ENCODE data around the gene GPR137. TPM values are rescaled to one million over a fixed set of nuclear protein-coding genes. Genes with fewer than 3 reads are reported as not detected.

Gene GPR137
- polyA plus RNA-seq, 3 donors, result 44.0 to 46.2 (median 45.3) TPM

GRCh38 chr11:64338716-64339115 is 53.1 kb downstream of the GPR137 start:
- no peak for DNase-seq

Other genes with a start within 250 kb of the GPR137 start
- gene FLRT1, start 249.9 kb upstream of the GPR137 start, polyA plus RNA-seq (ENCODE audit: insufficient read length in 3 of 3), result 1 to 10 TPM; 3.3 to 4.0 (median 3.4) TPM
- 10 to 100 TPM; 15.2 to 18.9 (median 16.1) TPM for gene MACROD1, start 119.7 kb upstream of the GPR137 start, polyA plus RNA-seq (ENCODE audit: insufficient read length in 3 of 3)
- gene STIP1, start 99.7 kb upstream of the GPR137 start, polyA plus RNA-seq (ENCODE audit: insufficient read length in 3 of 3), result 100 to 1,000 TPM; 165 to 203 (median 189) TPM
- gene FERMT3, start 79.1 kb upstream of the GPR137 start, polyA plus RNA-seq (ENCODE audit: insufficient read length in 3 of 3), result 1 to 10 TPM; 4.7 to 7.5 (median 5.9) TPM
- gene TRPT1, start 59.7 kb upstream of the GPR137 start, polyA plus RNA-seq (ENCODE audit: insufficient read length in 3 of 3), result 10 to 100 TPM; 50.9 to 53.4 (median 51.8) TPM
- 10 to 100 TPM; 27.9 to 34.4 (median 30.1) TPM for gene NUDT22, start 59.6 kb upstream of the GPR137 start, polyA plus RNA-seq (ENCODE audit: insufficient read length in 3 of 3)
- 10 to 100 TPM; 63.7 to 79.3 (median 69.9) TPM for gene DNAJC4, start 55.3 kb upstream of the GPR137 start, polyA plus RNA-seq (ENCODE audit: insufficient read length in 3 of 3)
- 100 to 1,000 TPM in 1 of 3 donors, 10 to 100 TPM in 2; 92.3 to 102 (median 92.6) TPM for gene VEGFB, start 51.3 kb upstream of the GPR137 start, polyA plus RNA-seq (ENCODE audit: insufficient read length in 3 of 3)
- 100 to 1,000 TPM in 2 of 3 donors, 10 to 100 TPM in 1; 98.7 to 122 (median 101) TPM for gene FKBP2, start 44.8 kb upstream of the GPR137 start, polyA plus RNA-seq (ENCODE audit: insufficient read length in 3 of 3)
- gene PPP1R14B, start 38.9 kb upstream of the GPR137 start, polyA plus RNA-seq (ENCODE audit: insufficient read length in 3 of 3), result 10 to 100 TPM; 66.6 to 98.3 (median 90.5) TPM
- 10 to 100 TPM; 13.7 to 17.7 (median 15.8) TPM for gene PLCB3, start 34.3 kb upstream of the GPR137 start, polyA plus RNA-seq (ENCODE audit: insufficient read length in 3 of 3)
- gene BAD, start 1.2 kb upstream of the GPR137 start, polyA plus RNA-seq (ENCODE audit: insufficient read length in 3 of 3), result 10 to 100 TPM; 51.8 to 67.3 (median 61.2) TPM
- gene KCNK4, start 5.5 kb downstream of the GPR137 start, polyA plus RNA-seq (ENCODE audit: insufficient read length in 3 of 3), result under 1 TPM in 1 of 3 donors, not detected in 2; 0.06 TPM
- gene CATSPERZ, start 14.5 kb downstream of the GPR137 start, polyA plus RNA-seq (ENCODE audit: insufficient read length in 3 of 3), result not detected
- gene ESRRA, start 19.7 kb downstream of the GPR137 start, polyA plus RNA-seq (ENCODE audit: insufficient read length in 3 of 3), result 10 to 100 TPM; 27.9 to 34.5 (median 30.8) TPM
- 100 to 1,000 TPM; 242 to 262 (median 252) TPM for gene TRMT112, start 31.7 kb downstream of the GPR137 start, polyA plus RNA-seq (ENCODE audit: insufficient read length in 3 of 3)
- 100 to 1,000 TPM; 205 to 244 (median 225) TPM for gene PRDX5, start 32.3 kb downstream of the GPR137 start, polyA plus RNA-seq (ENCODE audit: insufficient read length in 3 of 3)
- gene CCDC88B, start 54.4 kb downstream of the GPR137 start, polyA plus RNA-seq (ENCODE audit: insufficient read length in 3 of 3), result 1 to 10 TPM; 3.2 to 4.0 (median 3.4) TPM
- gene RPS6KA4, start 73.3 kb downstream of the GPR137 start, polyA plus RNA-seq (ENCODE audit: insufficient read length in 3 of 3), result 10 to 100 TPM; 13.2 to 15.7 (median 14.7) TPM